Adrenal gland (tissue), 12 donors: Measurements from ENCODE around the gene SOCS6. TPM values are rescaled to one million over a fixed set of nuclear protein-coding genes. Genes with fewer than 3 reads are reported as not detected.

Experiments
- DNase-seq, 7 donors: peaks; one replicate each; pipeline ENCODE4 v3.0.0-alpha.2; 2019 to 2020
- H3K27ac ChIP-seq, 5 donors: fragments of 200-600 bp; sonication (generic) in 4 of 5; 1 replicate in 3 of 5; 2 replicates in 2 of 5; pipeline versions ENCODE4 v1.5.1 to v1.8.0; 2016 to 2020; ENCODE audit warnings: mild to moderate bottlenecking in 1 of 5
- H3K27me3 ChIP-seq: fragments of 200-600 bp; 2 replicates; pipeline ENCODE4 v1.8.0; 2021
- H3K36me3 ChIP-seq, 2 donors: fragments of 200-600 bp; replicated peaks in 1 of 2; 1 replicate in 1 of 2; 2 replicates in 1 of 2; pipeline versions ENCODE4 v1.5.1 to v1.8.0; 2018 to 2022
- H3K4me1 ChIP-seq, 2 donors: fragments of 200-600 bp; replicated peaks in 1 of 2; 1 replicate in 1 of 2; 2 replicates in 1 of 2; pipeline versions ENCODE4 v1.5.1 to v1.8.0; 2018 to 2021
- H3K4me3 ChIP-seq, 4 donors: fragments of 200-600 bp; sonication (generic) in 3 of 4; one replicate each; pipeline ENCODE4 v1.5.1; 2016 to 2018
- H3K9me3 ChIP-seq, 3 donors: fragments of 200-600 bp; sonication (generic) in 1 of 3; replicated peaks in 1 of 3; 1 replicate in 2 of 3; 2 replicates in 1 of 3; pipeline versions ENCODE4 v1.5.1 to v1.8.0; 2016 to 2021
- POLR2A ChIP-seq, 2 donors: fragments of 450-650 bp; IDR thresholded peaks; one replicate each; pipeline ENCODE4 v1.6.1; 2017; ENCODE audit warnings: antibody characterized with exemption in 2 of 2, mild to moderate bottlenecking in 2 of 2, moderate library complexity in 1 of 2
- WGBS, 4 donors: extraction: QIAGEN DNeasy Blood & Tissue Kit in 2 of 4; methylation state at CpG; one replicate each; pipeline versions ENCODE4 v1.1.5 to v1.1.7; 2013 to 2017; 5-methylcytosine and 5-hydroxymethylcytosine counted together
- intact Hi-C, 2 donors: fragments of 100-400 bp; cut with DNase I; formaldehyde crosslinking; loops; one replicate each; pipeline versions ENCODE4 v1.14.1 to v1.15.0; 2022 to 2023
- polyA plus RNA-seq, 3 donors: library from polyadenylated mRNA; stranded (reverse); fragments of 200-250 nt in 2 of 3; fragments of 350-450 nt in 1 of 3; fragmentation: Illumina TruSeq in 1 of 3; extraction: RNeasy Lipid Tissue Mini Kit (QIAGEN cat#74804) in 1 of 3; gene quantifications; one replicate each; pipeline ENCODE4 v1.2.3, GENCODE V29; 2013 to 2014
- total RNA-seq, 9 donors: library from RNA; depleted of rRNA in 4 of 9; stranded (reverse); fragments of >200 nt in 4 of 9; fragments of 120-200 nt in 1 of 9; fragmentation: NEBNext Ultra II Directional in 1 of 9; extraction: Animal tissue kit (Norgen Biotek cat#: 25700) in 1 of 9; gene quantifications; one replicate each; pipeline versions ENCODE4 v1.1.0 to v1.2.4, GENCODE V29; 2013 to 2023
- TF ChIP-seq, protein P1 (sequence below), 6 experiments: fragments of 450-650 bp in 4 of 6; fragments of 200-600 bp in 2 of 6; sonication (generic) in 1 of 6; IDR thresholded peaks; 1 replicate in 5 of 6; 2 replicates in 1 of 6; pipeline versions ENCODE4 v1.5.1 to v1.8.0; 2016 to 2021; ENCODE audit warnings: antibody characterized with exemption in 6 of 6, mild to moderate bottlenecking in 2 of 6, moderate library complexity in 1 of 6
- donor health status: healthy with polysubstance abuse.
- donor health status: Bipolar disorder and iron deficiency.
- donor health status: DM: yes; HTN: yes; CAD: no.
- donor health status: DM: no; HTN: no; CAD: no.
- donor health status: DM: no; HTN: no; CAD: no.
- donor health status: DM: yes; HTN: yes; CAD: no.

SOCS6 gene
- total and polyA plus RNA-seq, 12 donors = 4.3 to 25.5 (median 17.4) TPM

- 79 to 97% (median 87%) methylated on average over 4 of the region's 4 CpGs for WGBS, 4 donors
- TF ChIP-seq, protein P1, sequence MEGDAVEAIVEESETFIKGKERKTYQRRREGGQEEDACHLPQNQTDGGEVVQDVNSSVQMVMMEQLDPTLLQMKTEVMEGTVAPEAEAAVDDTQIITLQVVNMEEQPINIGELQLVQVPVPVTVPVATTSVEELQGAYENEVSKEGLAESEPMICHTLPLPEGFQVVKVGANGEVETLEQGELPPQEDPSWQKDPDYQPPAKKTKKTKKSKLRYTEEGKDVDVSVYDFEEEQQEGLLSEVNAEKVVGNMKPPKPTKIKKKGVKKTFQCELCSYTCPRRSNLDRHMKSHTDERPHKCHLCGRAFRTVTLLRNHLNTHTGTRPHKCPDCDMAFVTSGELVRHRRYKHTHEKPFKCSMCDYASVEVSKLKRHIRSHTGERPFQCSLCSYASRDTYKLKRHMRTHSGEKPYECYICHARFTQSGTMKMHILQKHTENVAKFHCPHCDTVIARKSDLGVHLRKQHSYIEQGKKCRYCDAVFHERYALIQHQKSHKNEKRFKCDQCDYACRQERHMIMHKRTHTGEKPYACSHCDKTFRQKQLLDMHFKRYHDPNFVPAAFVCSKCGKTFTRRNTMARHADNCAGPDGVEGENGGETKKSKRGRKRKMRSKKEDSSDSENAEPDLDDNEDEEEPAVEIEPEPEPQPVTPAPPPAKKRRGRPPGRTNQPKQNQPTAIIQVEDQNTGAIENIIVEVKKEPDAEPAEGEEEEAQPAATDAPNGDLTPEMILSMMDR (IDR thresholded peaks at IDR 0.05) = no peak
- TF ChIP-seq POLR2A (IDR thresholded peaks at IDR 0.05) = no peak
- Histone ChIP-seq H3K4me3 (no peak overlapping the region), H3K27me3 (no peaks in the 10 kb centered on the region), H3K36me3 (no peaks in the 10 kb centered on the region), H3K4me1 (peaks cover 3 to 9% of the 10 kb centered on the region in 2 donors), H3K27ac (no peak overlapping the region), H3K9me3 (no peaks in the 10 kb centered on the region)
- intact Hi-C loops = no loop called here
- DNase-seq = no peak
These were observed 73.4 kb downstream of the SOCS6 start for GRCh38 chr18:70362258-70362657.

- Histone ChIP-seq H3K9me3 (no peaks in the 10 kb centered on the region), H3K27ac (no peak overlapping the region), H3K27me3 (no peaks in the 10 kb centered on the region), H3K4me1 (peaks cover 3 to 9% of the 10 kb centered on the region in 2 donors), H3K36me3 (no peaks in the 10 kb centered on the region), H3K4me3 (no peak overlapping the region)
- TF ChIP-seq, protein P1 (IDR thresholded peaks at IDR 0.05) = no peak
- no peak for TF ChIP-seq POLR2A (IDR thresholded peaks at IDR 0.05)
- peak in 1 of 7 donors; percentile 10 for DNase-seq
- intact Hi-C loops = no loop called here
- WGBS, 4 donors = 55 to 64% (median 60%) methylated on average over 2 of the region's 2 CpGs
These were observed 75.0 kb downstream of the SOCS6 start for GRCh38 chr18:70363861-70364260.

GRCh38 chr18:70365361-70365760 is 76.5 kb downstream of the SOCS6 start:
- WGBS, 4 donors = 88 to 96% (median 92%) methylated on average over 3 of the region's 3 CpGs
- no peaks in the 10 kb centered on the region for H3K9me3 ChIP-seq
- DNase-seq = no peak
- H3K4me3 ChIP-seq = no peak overlapping the region
- H3K36me3 ChIP-seq = no peaks in the 10 kb centered on the region
- H3K4me1 ChIP-seq = peaks cover 3 to 9% of the 10 kb centered on the region in 2 donors
- intact Hi-C loops = no loop called here
- H3K27me3 ChIP-seq = no peaks in the 10 kb centered on the region
- TF ChIP-seq, protein P1 (IDR thresholded peaks at IDR 0.05) = no peak
- TF ChIP-seq POLR2A (IDR thresholded peaks at IDR 0.05) = no peak
- no peak overlapping the region for H3K27ac ChIP-seq

DNA sequence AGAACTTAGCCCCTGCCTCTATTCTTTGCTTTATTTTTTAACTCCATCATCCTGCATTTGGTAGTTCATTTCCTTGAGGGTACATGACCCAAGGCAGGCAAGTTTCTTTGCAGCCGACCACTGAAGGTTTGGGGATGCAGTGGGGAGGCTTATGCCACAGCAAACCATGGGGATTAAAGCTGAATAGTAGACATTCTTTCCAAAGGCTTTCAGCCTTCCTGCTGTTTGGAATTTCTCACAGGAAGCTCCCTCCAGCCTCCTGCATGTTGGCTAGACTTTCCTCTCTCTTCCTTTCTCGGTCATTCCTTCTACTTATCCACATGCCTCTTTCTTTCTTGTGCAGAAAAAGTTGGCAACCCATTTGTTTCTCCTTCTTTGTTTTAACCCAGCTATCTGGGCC is 77.3 kb downstream of the SOCS6 start:
- H3K36me3 ChIP-seq = no peaks in the 10 kb centered on the region
- DNase-seq = no peak
- no peak overlapping the region for H3K27ac ChIP-seq
- peaks cover 3 to 9% of the 10 kb centered on the region in 2 donors for H3K4me1 ChIP-seq
- intact Hi-C loops = no loop called here
- H3K4me3 ChIP-seq = no peak overlapping the region
- WGBS, 4 donors = 48 to 65% (median 52%) methylated on average over 2 of the region's 2 CpGs
- H3K27me3 ChIP-seq = no peaks in the 10 kb centered on the region
- TF ChIP-seq, protein P1 (IDR thresholded peaks at IDR 0.05) = no peak
- no peak for TF ChIP-seq POLR2A (IDR thresholded peaks at IDR 0.05)
- no peaks in the 10 kb centered on the region for H3K9me3 ChIP-seq
